Neural progenitor cell (in vitro differentiated cells): ENCODE data around the gene ATP8B4. TPM values are rescaled to one million over a fixed set of nuclear protein-coding genes. Genes with fewer than 3 reads are reported as not detected.

Experiments
- DNase-seq: peaks from one replicate; pipeline ENCODE4 v3.0.0-alpha.2; 2016; ENCODE audit warnings: low spot score
- H2AFZ ChIP-seq: fragments of 200-600 bp; sonication (generic); replicated peaks from 2 replicates; pipeline ENCODE4 v1.6.1; 2016; ENCODE audit warnings: antibody characterized with exemption
- H3F3A ChIP-seq: fragments of 200-600 bp; sonication (generic); 2 replicates; pipeline ENCODE4 v1.6.1; 2016; ENCODE audit warnings: antibody characterized with exemption, low read depth
- H3K27ac ChIP-seq: fragments of 200-600 bp; sonication (generic); 2 replicates; pipeline ENCODE4 v1.5.1; 2016; ENCODE audit warnings: mild to moderate bottlenecking
- H3K27me3 ChIP-seq: fragments of 200-600 bp; sonication (generic); 2 replicates; pipeline ENCODE4 v1.6.1; 2016; ENCODE audit warnings: mild to moderate bottlenecking, moderate library complexity
- H3K36me3 ChIP-seq: fragments of 200-600 bp; sonication (generic); 2 replicates; pipeline ENCODE4 v1.5.1; 2016
- H3K4me1 ChIP-seq: fragments of 200-600 bp; sonication (generic); 2 replicates; pipeline ENCODE4 v1.6.1; 2016; ENCODE audit warnings: mixed run types
- H3K4me2 ChIP-seq: fragments of 200-600 bp; sonication (generic); 2 replicates; pipeline ENCODE4 v1.6.1; 2016
- H3K4me3 ChIP-seq: fragments of 200-600 bp; sonication (generic); 2 replicates; pipeline ENCODE4 v1.5.1; 2016
- H3K79me2 ChIP-seq: fragments of 200-600 bp; sonication (generic); 2 replicates; pipeline ENCODE4 v1.6.1; 2016; ENCODE audit warnings: low read depth
- H3K9ac ChIP-seq: fragments of 200-600 bp; sonication (generic); 2 replicates; pipeline ENCODE4 v1.6.1; 2016
- H3K9me3 ChIP-seq: fragments of 200-600 bp; sonication (generic); 2 replicates; pipeline ENCODE4 v1.5.1; 2016; ENCODE audit warnings: low read depth
- H4K20me1 ChIP-seq: fragments of 200-600 bp; sonication (generic); 2 replicates; pipeline ENCODE4 v1.6.1; 2016; ENCODE audit warnings: low read depth
- H3K27ac Mint-ChIP-seq: 3 replicates; pipeline ENCODE4 v1.8.0; 2021; ENCODE audit warnings: mixed read lengths
- H3K27me3 Mint-ChIP-seq: 2 replicates; pipeline ENCODE4 v1.8.0; 2022; ENCODE audit warnings: low read depth, mild to moderate bottlenecking, inconsistent platforms, moderate library complexity, mixed read lengths; ENCODE audit not compliant: insufficient read depth
- H3K36me3 Mint-ChIP-seq: 3 replicates; pipeline ENCODE4 v1.8.0; 2021; ENCODE audit warnings: mixed read lengths
- H3K4me1 Mint-ChIP-seq: 3 replicates; pipeline ENCODE4 v1.8.0; 2021; ENCODE audit warnings: mixed read lengths
- H3K4me3 Mint-ChIP-seq: 3 replicates; pipeline ENCODE4 v1.8.0; 2021; ENCODE audit warnings: mild to moderate bottlenecking, moderate library complexity, mixed read lengths
- H3K9me3 Mint-ChIP-seq: 3 replicates; pipeline ENCODE4 v1.8.0; 2020; ENCODE audit warnings: mixed read lengths
- CTCF ChIP-seq: fragments of 200-600 bp; sonication (generic); IDR thresholded peaks from 2 replicates; pipeline ENCODE4 v1.5.1; 2017; ENCODE audit warnings: antibody characterized with exemption, mild to moderate bottlenecking
- EZH2 ChIP-seq: fragments of 200-600 bp; sonication (generic); IDR thresholded peaks from 2 replicates; pipeline ENCODE4 v1.6.1; 2017; ENCODE audit warnings: antibody characterized with exemption, mild to moderate bottlenecking, moderate library complexity
- EZH2phosphoT487 ChIP-seq: fragments of 200-600 bp; sonication (generic); IDR thresholded peaks from 2 replicates; pipeline ENCODE4 v1.6.1; 2017; ENCODE audit warnings: antibody characterized with exemption
- total RNA-seq: library from RNA; depleted of rRNA; stranded (reverse); fragments of >200 nt; gene quantifications from 2 replicates; pipeline ENCODE4 v1.2.3, GENCODE V29; 2015; ENCODE audit warnings: low replicate concordance

The ATP8B4 gene
- total RNA-seq, 1 donor from 2014 or later = 2.7 TPM

GRCh38 chr15:50046159-50046558, 72.9 kb downstream of the ATP8B4 start:
- Mint-ChIP-seq H3K4me3 (no peak overlapping the region), H3K4me1 (no peaks in the 10 kb centered on the region), H3K9me3 (peaks cover 12% of the 10 kb centered on the region), H3K27ac (no peak overlapping the region), H3K27me3 (no peaks in the 10 kb centered on the region), H3K36me3 (no peaks in the 10 kb centered on the region)
- Histone ChIP-seq H3K9me3 (peaks cover 5% of the 10 kb centered on the region), H3K27ac (no peak overlapping the region), H3K9ac (no peak overlapping the region), H3K4me2 (no peak overlapping the region), H4K20me1 (no peaks in the 10 kb centered on the region), H3K36me3 (no peaks in the 10 kb centered on the region), H3K4me3 (no peak overlapping the region), H3K4me1 (no peaks in the 10 kb centered on the region), H2AFZ (no peak overlapping the region), H3F3A (no peaks in the 10 kb centered on the region), H3K27me3 (no peaks in the 10 kb centered on the region), H3K79me2 (no peaks in the 10 kb centered on the region)
- DNase-seq = no peak
- TF ChIP-seq CTCF (no peak), EZH2phosphoT487 (no peak), EZH2 (no peak)

GRCh38 chr15:50044904-50045303, 74.1 kb downstream of the ATP8B4 start:
- no peak overlapping the region for H3K27ac Mint-ChIP-seq
- no peaks in the 10 kb centered on the region for H3F3A ChIP-seq
- peaks cover 5% of the 10 kb centered on the region for H3K9me3 ChIP-seq
- H3K4me1 Mint-ChIP-seq = no peaks in the 10 kb centered on the region
- no peaks in the 10 kb centered on the region for H3K36me3 ChIP-seq
- no peak overlapping the region for H3K9ac ChIP-seq
- no peak overlapping the region for H3K4me3 ChIP-seq
- no peaks in the 10 kb centered on the region for H3K36me3 Mint-ChIP-seq
- H3K27ac ChIP-seq = no peak overlapping the region
- no peaks in the 10 kb centered on the region for H3K27me3 ChIP-seq
- TF ChIP-seq EZH2 (no peak), EZH2phosphoT487 (no peak), CTCF (no peak)
- no peaks in the 10 kb centered on the region for H3K4me1 ChIP-seq
- peaks cover 12% of the 10 kb centered on the region for H3K9me3 Mint-ChIP-seq
- no peak for DNase-seq
- H3K4me3 Mint-ChIP-seq = no peak overlapping the region
- H4K20me1 ChIP-seq = no peaks in the 10 kb centered on the region
- no peaks in the 10 kb centered on the region for H3K27me3 Mint-ChIP-seq
- no peak overlapping the region for H3K4me2 ChIP-seq
- no peaks in the 10 kb centered on the region for H3K79me2 ChIP-seq
- no peak overlapping the region for H2AFZ ChIP-seq

- no peak for DNase-seq
- Mint-ChIP-seq H3K4me3 (no peak overlapping the region), H3K4me1 (no peaks in the 10 kb centered on the region)
Observed at GRCh38 chr15:50044406-50044805, 74.6 kb downstream of the ATP8B4 start.

More at GRCh38 chr15:50044406-50044805, 74.6 kb downstream of the ATP8B4 start:
- peaks cover 5% of the 10 kb centered on the region for H3K9me3 ChIP-seq
- H3K27ac Mint-ChIP-seq = no peak overlapping the region
- no peak overlapping the region for H3K9ac ChIP-seq
- no peak overlapping the region for H3K4me3 ChIP-seq
- no peak overlapping the region for H3K27ac ChIP-seq
- H3K9me3 Mint-ChIP-seq = peaks cover 12% of the 10 kb centered on the region
- no peaks in the 10 kb centered on the region for H3F3A ChIP-seq
- no peak overlapping the region for H3K4me2 ChIP-seq
- H3K79me2 ChIP-seq = no peaks in the 10 kb centered on the region
- H2AFZ ChIP-seq = no peak overlapping the region
- TF ChIP-seq EZH2 = no peak
- TF ChIP-seq EZH2phosphoT487 = no peak
- no peak for TF ChIP-seq CTCF
- no peaks in the 10 kb centered on the region for H3K36me3 Mint-ChIP-seq
- H3K27me3 Mint-ChIP-seq = no peaks in the 10 kb centered on the region
- H3K27me3 ChIP-seq = no peaks in the 10 kb centered on the region
- no peaks in the 10 kb centered on the region for H4K20me1 ChIP-seq
- H3K36me3 ChIP-seq = no peaks in the 10 kb centered on the region
- H3K4me1 ChIP-seq = no peaks in the 10 kb centered on the region
